ENCODE data around the gene MAP1S.
A peak's percentile ranks its signal among the peaks of the same experiment; 100 is the strongest.

Gene MAP1S

DNA sequence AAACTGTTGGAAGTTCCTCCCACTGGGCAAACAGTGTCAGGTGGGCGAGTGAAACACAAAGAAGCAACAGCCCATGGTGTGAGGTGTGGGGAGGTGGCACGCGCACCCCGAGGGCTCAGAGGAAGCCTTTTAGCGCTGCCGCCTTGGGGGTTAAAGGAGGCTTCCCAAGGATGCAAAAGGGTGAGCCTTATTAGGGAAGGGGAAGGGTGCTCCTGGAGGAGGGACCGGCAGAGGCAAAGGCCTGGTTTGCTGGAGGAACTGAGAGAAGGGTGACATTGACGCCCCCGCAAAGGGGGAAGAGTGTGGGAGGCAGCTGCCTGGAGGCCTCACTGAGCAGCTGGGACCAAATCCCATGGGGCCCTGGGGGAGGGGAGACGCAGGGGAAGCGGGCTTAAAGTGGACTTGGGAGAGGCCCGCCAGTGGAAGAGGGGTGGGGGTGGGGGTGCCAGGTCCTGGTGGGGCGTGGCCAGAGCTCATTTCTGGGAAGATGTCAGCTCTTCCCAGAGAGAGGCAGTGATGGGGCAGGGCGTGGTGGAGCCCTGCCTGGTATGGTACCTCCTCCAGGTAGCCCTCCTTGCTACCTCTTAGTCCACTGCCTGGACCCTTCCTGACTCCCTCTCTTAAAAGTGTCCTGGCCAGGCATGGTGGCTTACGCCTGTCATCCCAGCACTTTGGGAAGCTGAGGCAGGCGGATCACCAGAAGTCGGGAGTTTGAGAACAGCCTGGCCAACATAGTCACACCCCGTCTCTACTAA is 20.0 kb downstream of the MAP1S start:
- DNase-seq (ENCODE audit: low spot score) = no peak

DNA sequence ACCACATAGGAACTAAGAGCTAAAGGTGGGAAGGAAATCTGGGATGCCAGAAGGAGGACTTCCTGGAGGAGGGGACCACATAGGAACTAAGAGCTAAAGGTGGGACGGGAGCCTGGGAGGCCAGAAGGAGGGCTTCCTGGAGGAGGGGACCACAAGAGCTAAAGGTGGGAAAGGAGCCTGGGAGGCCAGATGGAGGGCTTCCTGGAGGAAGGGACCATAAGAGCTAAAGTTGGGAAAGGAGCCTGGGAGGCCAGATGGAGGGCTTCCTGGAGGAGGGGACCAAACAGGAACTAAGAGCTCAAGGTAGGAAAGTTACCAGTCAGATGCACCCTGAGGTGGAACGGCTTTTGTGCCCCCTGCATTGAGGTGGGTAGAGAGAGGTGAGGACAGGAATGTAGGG is 22.2 kb downstream of the MAP1S start:
- no peak for DNase-seq (ENCODE audit: low spot score)

DNA sequence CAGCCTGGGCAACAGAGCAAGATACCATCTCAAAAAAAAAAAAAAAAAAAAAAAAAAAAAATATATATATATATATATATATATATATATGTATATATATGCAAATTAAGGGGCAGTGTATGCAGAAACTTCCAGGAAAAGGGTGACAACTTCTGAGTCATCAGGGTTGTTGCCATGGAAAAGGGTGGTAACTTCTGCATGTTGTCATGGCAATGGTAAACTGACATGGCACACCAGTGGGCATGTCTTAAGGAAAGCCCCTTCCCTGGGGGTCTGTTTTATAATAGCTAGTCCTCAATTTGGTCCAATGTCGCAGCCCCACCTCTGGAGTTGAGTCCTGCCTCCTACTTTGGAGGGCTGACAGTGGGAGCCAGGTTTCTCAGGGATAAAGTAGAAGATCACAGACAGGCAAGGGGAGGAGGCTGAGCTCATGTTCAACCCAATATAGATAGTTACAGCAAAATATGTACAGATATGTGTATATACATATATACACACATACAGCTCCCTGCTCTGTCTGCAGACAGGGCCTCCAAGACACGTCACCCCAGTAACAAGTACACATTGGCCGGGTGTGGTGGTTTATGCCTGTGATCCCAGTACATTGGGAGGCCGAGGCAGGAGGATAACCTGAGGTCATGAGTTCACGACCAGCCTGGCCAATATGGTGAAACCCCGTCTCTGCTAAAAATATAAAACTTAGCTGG is 24.7 kb downstream of the MAP1S start:
- no peak for DNase-seq (ENCODE audit: low spot score)

DNA sequence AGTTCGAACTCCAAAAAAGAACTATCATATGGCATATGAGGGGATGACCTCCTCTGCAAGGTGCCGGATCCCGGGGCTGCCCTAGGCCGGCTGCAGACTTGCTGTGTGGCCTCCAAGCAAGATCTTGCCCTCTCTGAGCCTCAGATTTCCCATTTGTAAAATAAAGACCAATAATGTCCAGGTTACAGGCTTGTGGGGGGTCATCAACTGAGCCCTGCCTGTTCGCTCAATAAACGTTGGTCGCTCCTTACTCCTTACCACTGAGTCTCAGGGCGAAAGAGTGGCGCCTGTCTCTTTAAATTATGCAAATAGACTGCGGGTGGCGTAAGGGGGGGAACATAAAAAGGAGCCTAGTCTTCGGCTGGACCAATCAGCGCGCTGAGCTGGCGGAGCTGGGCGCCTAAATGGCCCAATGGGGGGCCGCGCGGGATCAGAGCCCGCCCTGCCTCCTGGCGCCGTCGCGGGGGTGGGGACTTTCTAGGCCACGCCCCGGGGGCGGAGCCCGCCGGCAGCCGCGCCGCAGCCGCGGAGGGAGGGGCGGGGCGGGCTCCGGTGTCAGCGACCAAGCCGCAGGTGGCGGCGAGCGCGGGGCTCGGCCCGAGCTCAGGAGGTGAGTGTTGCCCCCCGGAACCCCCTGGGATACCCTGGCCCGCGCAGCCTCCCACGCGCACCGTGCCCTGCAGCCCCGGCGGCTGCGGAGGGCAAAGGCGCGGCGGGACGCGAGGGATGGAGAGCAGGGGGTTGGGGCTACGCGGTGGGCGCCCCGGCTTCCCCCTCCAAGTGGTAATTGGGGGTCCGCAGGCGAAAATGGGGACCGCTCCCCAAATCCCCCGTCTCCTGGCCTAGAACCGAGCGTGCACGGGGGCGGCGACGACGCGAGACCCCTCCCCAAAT is 28.2 kb downstream of the MAP1S start:
- peak; percentile 87 for DNase-seq (ENCODE audit: low spot score)

DNA sequence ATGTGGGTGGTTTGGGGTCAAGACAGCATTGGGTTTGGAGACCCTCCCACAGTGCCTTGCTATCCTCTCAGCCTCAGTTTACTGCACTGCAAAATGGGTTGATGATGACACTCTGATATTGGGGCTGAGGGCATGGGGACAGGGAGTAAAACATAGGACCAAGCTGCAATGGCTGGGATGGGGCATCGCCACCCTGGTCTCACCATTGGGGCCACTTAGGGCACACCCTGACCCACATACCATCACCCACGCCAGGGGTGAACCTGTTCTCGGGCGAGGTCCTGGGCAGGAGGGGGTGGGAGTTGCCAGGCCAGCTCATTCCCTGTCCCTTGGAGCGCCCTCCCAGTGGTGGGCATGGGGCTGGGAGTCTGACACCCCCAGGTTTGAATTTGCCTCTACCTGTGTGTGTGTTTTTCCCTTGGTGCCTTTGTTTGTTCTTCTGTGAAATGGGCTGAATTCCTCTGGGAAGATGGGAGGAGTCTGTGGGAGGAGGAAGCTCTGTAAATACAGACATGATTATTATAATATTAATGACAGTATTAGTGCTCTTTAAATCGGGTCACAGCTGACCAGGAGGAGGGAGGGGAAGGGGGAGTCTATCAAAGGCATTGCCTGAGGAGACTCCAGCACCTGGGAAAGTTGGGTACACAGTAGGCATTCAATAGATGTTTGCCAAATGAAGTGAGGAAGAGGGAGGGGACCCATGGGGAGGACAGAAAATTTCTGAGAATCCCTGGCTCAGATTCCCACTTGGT is 29.8 kb downstream of the MAP1S start:
- DNase-seq (ENCODE audit: low spot score) = no peak

DNA sequence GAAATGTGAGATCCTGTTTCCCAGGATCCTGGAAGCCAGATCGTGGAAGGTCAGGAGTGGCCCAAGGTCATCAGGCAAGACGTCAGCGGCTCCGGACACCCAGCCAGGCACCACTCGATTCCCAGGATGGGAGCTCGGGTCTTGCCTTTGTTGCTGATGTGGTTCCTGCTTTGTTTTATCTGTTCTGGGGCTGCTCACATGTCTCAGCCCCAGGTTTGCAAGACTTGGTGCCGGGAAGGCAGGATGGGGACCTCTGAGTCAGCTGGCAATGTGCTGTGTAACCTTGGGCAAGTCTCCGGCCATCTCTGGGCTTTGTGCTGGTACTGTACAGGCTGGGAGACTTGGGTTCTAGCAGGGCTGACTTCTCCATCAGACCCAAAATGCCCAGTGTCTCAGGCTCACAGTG is 30.6 kb downstream of the MAP1S start:
- DNase-seq (ENCODE audit: low spot score) = no peak

DNA sequence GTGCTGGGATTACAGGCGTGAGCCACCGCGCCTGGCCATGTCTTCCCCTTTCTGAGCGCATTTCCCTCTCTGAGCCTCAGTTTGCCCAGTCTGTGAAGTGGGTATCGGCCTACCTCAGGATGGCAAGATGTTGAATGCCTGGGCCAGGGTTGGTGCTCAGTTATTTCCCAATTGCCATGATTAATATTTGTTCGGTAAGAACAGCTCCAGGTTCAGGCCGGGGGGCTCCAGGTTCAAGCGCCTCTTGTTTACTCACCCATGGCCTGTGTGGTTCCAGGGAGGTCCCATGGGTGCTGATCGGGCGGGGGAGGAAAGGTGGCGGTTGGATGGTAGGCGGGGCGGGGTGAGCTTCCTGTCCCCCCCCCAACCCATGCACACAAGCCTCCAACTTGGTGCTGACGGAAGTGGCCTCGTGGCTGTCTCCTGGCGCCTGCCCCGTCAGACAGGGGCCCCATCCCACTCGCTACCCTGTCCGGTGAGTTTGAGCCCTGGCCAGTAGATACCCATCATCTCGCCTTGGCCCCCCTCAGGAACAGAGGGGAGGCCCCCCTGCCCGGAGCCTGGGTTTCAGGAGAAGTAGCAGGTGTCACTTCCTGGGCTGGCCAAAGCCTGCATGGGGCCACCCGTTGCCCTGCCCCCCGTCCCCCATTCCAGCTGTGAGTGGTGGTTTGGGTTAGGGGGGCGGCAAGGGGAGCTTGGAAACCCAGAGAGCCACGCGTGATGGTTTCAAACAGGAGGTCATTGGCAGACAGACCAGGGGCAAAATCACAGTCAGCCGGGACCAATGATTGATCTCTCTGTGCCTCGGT is 32.0 kb downstream of the MAP1S start, which contains the start of gene FCHO1:
Gene FCHO1, plus strand, starts transcription at position 375 of the 809 bp plus-strand sequence. CDS start 3,688 bp downstream, outside the sequence.
- DNase-seq (ENCODE audit: low spot score) = no peak

DNA sequence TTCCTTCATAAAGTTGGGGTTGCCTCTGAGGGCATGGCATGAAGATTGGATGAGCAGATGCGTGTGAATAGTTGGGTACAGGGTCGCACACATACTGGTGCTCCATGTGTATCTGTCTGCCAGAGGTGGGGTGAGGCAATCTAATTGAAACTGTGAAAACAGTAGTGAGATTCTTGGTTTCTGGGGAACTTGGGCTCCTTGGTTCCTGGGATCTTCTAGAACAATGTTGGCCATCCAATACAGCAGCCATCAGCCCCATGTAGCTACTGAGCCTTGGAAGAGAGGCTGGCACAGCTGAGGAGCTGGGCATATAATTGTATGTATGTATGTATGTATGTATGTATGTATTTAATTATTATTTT is 32.6 kb downstream of the MAP1S start:
- DNase-seq (ENCODE audit: low spot score) = no peak

DNA sequence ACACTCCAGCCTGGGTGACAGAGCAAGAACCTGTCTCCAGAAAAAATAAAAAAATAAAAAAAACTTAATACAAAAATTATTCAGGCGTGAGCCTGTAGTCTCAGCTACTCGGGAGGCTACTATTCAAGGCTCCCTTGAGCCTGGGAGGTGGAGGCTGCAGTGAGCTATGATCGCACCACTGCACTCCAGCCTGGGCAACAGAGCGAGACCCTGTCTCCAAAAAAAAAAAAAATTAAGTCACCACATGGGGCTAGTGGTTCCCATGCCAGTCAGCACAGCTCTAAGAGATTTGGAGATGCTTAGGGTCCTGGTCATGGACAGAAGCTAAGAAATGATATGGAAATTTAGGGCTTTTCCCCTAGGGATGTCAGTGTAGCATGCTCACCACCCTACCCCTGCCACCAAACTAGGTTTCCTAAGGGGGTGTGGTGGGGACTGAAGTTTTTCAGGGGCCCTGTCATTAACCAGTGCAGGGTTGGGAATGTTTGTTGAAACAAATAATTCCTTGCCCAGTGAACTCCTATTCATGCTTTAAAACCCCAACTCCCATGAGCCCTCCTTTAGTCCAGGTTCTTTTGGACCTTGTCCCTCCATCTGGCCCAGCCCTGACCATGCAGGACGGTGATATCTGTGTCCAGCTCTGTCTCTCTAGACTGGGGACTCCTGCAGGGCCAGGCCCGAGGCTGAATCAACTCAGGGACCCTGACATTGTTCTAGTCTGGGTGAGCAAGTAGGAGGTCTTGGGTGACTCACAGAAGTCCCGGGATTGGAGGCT is 33.8 kb downstream of the MAP1S start:
- no peak for DNase-seq (ENCODE audit: low spot score)

DNA sequence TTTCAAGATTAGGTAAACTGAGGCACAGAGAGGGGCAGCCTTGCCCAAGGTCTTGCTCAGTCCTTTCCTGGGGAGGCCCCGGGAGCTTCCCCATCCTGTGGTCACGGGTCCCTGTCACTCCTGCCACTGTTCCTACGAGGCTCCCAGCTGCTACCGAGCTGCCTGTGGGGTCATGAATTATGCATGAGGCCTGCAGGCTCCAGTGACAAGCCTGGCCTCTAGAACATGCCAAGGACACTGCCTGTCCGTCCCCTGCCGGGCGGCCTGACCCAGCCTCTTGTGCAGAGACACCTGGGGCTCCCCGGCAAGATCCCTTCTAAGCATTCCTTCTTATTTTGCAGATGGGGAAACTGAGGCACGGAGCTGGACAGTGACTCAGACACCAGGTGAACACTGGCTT is 34.7 kb downstream of the MAP1S start:
- no peak for DNase-seq (ENCODE audit: low spot score)

DNA sequence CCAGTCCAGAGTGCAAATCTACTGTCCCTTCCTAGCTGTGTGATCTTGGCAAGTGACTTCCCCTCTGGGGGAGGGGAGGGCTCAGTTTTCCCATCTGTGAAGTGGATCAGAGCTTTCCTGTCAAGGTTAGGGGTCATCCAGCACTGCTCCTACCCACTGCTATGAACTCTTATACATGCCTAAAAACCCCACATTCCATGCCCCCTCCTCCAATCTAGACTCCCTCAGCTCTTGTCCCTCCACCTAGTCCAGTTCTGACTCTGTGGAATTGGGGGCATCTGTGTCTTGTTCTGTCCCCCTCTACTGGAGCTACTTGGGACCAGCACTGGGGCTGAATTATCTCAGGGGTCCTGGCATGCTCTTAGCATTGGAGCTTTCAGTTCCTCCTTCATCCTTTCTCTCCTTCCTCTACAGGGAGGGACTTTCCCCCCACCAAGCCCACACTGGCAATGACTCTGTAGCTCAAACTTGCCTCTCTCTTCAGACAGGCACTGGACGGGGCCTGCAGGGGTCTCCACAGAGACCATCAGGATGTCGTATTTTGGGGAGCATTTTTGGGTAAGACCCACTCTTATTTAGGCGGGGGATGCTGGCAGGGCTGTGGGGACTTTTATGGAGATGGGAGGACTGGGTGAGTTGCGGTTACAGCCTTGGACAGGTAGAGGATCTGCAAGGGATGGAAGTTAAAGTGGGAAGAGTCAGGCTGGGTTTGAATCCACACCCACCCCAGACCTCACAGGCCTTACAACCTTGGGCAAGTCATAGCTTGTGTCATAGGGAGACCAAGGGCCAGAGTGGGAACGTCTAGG is 35.6 kb downstream of the MAP1S start:
- no peak for DNase-seq (ENCODE audit: low spot score)

DNA sequence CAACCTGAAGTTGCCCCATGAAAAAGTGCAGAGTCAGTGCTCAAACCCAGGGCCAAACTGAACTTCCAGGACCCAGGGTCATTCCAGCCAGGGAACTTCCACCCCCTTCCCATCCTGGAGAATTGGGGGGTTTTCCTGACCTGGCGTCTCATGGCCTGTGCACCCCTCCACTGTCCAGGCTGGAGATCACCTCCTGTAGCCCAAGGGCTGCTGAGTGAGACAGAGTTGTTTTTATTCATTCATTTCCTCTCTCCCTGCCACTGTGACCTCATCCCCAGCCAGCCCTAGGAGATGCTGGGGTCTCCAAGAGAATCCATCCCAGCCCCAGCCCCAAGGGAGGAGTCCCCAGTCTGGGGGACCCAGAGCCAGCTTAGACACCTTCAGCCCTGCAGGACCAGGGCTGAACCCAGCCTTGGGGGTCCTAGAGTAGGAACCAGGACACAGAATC is 36.2 kb downstream of the MAP1S start:
- no peak for DNase-seq (ENCODE audit: low spot score)

DNA sequence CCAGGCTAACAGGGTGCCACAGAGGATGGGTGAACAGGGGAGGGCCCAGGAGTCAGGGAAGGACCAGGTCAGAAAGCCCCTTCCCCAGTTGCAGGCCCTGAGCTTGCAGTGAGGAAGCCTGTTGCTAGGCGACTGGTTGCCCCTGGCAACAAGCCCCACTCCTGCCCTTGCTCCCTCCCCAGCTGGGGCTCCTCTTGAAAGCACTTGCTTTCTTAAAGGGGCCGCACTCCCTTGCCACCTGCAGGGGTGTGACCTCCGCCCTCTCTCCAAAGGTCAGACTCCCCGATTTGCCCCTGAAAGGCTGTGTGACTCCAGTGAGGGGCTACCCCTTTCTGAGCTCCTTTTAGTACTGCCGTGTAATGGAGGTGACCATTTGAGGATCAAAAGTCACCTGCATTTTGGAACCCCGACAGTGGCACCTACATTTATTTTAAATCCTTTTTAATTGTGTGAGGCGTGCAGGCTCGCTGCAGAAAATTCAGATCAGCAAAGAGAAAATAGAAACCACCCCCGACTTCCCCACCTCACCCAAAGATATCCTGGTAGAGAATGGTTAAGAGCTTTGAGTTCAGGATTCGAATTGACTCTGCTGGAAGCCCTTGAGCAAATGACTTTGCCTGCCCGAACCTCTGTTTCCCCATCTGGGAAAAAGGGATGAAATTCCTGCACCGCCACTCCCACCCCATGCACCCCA is 36.8 kb downstream of the MAP1S start:
- DNase-seq (ENCODE audit: low spot score) = no peak

DNA sequence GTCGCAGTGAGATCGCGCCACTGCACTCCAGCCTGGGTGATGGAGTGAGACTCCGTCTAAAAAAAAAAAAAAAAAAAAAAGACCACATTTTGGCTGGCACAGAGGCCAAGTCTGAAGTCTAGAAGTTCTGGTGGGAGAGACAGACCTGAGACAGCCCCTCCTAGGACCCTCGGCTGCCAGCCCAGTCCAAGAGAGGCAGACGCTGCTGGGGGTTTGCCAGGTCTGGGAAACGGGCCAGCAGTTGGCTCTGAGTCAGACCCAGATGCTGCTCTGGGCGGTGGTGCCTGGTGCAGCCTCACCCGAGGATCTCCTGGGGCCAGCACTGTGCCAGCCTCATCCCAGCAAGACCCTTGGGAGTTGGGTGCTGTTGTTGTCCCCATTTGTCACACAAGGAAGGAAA is 37.8 kb downstream of the MAP1S start:
- DNase-seq (ENCODE audit: low spot score) = no peak

DNA sequence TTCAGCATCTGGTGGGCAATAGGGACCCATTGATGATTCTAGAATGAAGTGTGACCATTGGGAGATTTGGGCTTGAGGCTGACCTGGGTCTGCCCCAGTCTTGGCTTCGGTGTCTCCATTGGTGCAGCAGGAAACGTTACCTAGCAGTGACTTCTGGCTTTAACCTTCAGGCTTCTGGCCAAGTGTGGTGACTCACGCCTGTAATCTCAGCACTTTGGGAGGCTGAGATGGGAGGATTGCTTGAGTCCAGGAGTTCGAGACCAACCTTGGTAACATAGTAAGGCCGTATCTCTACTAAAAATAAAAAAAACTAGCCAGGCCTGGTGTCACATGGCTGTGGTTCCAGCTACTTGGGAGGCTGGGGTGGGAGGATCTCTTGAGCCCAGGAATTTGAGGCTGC is 39.2 kb downstream of the MAP1S start:
- DNase-seq (ENCODE audit: low spot score) = no peak

DNA sequence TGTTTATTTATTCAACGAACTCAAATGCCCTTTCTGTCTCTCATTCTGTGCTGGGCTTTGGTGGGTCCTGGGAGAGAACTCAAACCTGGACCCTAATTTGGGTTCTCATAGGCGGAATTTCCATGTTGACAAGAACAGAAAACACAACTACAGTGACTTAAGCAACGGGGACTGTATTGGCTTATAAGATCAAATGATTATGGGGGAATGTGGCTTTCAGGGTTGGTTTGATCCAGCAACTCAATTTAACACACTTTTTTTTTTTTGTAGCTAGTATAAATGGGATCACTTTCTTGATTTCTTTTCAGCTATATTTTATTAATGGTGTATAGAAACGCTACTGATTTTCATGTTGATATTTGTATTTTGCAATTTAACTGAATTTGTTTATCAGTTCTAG is 41.9 kb downstream of the MAP1S start:
- no peak for DNase-seq (ENCODE audit: low spot score)

DNA sequence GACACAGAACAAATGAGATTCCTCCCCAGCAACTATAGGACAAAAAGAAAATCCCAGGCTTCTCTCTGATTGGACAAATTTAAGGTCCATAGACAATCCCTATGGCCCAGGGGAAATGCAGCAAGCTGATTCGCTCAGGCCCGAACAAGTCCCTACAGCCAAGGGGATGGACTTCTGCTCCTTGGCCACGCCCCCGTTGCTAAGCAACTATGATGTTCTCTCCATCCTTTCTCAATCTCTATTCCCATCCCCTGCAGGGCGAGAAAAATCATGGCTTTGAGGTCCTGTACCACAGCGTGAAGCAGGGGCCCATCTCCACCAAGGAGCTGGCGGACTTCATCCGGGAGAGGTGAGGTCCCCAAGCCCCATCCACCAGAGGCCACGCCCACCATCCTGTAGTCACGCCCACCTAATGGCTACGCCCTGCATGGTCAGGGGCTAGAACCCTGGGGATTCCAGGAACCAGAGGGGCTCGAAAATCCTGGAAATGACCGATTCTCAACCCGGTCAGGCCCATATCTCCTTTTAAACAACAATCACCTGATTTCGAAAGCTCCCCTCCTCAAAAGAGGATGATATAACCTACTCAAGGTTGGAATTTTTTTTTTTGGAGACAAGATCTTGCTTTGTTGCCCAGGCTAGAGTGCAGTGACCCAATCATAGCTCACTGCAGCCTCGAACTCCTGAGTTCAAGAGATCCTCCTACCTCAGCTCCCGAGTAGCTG is 43.4 kb downstream of the MAP1S start:
- DNase-seq (ENCODE audit: low spot score) = no peak

DNA sequence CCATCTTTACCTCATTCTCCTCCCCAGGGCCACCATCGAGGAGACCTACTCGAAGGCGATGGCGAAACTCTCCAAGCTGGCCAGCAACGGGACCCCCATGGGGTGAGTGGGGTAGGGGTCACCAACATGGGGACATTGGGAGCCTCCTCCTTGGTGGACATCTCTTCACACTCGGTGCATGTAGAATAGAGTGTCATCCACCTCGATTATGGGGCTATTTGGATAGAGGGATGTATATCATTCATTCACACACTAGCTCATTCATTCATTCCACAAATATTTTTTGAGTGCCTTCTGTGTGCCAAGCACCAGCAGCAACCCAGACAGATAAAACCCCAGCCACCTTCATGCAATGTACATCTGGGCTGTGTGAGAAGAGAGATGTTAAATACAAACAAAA is 45.1 kb downstream of the MAP1S start:
- DNase-seq (ENCODE audit: low spot score) = no peak
